ENCODE results near the gene ZNF710.

- TF ChIP-seq CTCF (IDR thresholded peaks at IDR 0.05) (no peak), EP300 (IDR thresholded peaks at IDR 0.05; ENCODE audit: borderline replicate concordance in 1 of 2, low read depth in 1 of 2, low read length in 1 of 2) (no peak), USF2 (IDR thresholded peaks at IDR 0.05; ENCODE audit: borderline replicate concordance, low read depth, low read length) (no peak), REST (IDR thresholded peaks at IDR 0.05; ENCODE audit: low read depth, low read length) (no peak), FOXM1 (IDR thresholded peaks at IDR 0.05; ENCODE audit: low read depth) (no peak), CHD2 (IDR thresholded peaks at IDR 0.05; ENCODE audit: low read length, partially characterized antibody) (no peak), RFX5 (IDR thresholded peaks at IDR 0.05; ENCODE audit: low read length) (no peak), MAX (IDR thresholded peaks at IDR 0.05; ENCODE audit: low read depth) (no peak), POLR2AphosphoS5 (IDR thresholded peaks at IDR 0.05; ENCODE audit: low read depth, low read length) (no peak), RCOR1 (IDR thresholded peaks at IDR 0.05; ENCODE audit: low read length) (no peak)
Observed at GRCh38 chr15:89976246-89976600, 24.9 kb upstream of the ZNF710 start.
